HCT116 (cell line): Measurements from ENCODE around the gene TOX2. TPM values are rescaled to one million over a fixed set of nuclear protein-coding genes. Genes with fewer than 3 reads are reported as not detected.

ENCODE experiments used
- ATAC-seq: fragments of 200-7000 bp; cut with Tn5 transposase; 2 replicates; pipeline ENCODE4 v1.9.1; 2020; ENCODE audit warnings: mild to moderate bottlenecking, moderate library complexity
- BruUV-seq: library from RNA; stranded (reverse); fragments of 400-500 nt; replicated peaks from 2 replicates; lab custom pipeline; 2021; lab: Mats Ljungman, UMichigan
- CTCF ChIA-PET: fragments of 300-600 bp; sonication (Branson Sonifier 250); formaldehyde crosslinking; loops from one replicate; lab custom pipeline; 2021; ENCODE audit warnings: antibody characterized with exemption; lab: Charles Lee
- POLR2A ChIA-PET: fragments of 300-600, 350-600 bp; sonication (Branson Sonifier 250); formaldehyde crosslinking; loops from one replicate; lab custom pipeline; 2021; ENCODE audit warnings: antibody characterized with exemption; lab: Charles Lee
- RAD21 ChIA-PET, 2 experiments: fragments of 300-600 bp; sonication (Branson Sonifier 250); formaldehyde crosslinking; loops; one replicate each; lab custom pipeline; 2023; ENCODE audit warnings: low total read pairs in 2 of 2; ENCODE audit not compliant: uncharacterized antibody in 2 of 2, unreplicated experiment in 2 of 2, low non-redundant PET in 1 of 2; lab: Charles Lee
- DNase-seq: peaks from one replicate; pipeline ENCODE4 v3.0.0-alpha.2; 2010; ENCODE audit warnings: low read depth, low spot score
- H2AFZ ChIP-seq: fragments of 200-600 bp; shearing (Covaris generic), sonication (generic); 2 replicates; pipeline ENCODE4 v1.6.1; 2017; ENCODE audit warnings: low read depth, mixed run types, mixed read lengths, antibody characterized with exemption, low read length; ENCODE audit not compliant: poor library complexity, severe bottlenecking
- H3K27ac ChIP-seq: 2 replicates; pipeline ENCODE4 v1.5.1; 2012; ENCODE audit warnings: low read depth, low read length
- H3K27me3 ChIP-seq: fragments of 200-600 bp; sonication (generic); 2 replicates; pipeline ENCODE4 v1.6.1; 2016; ENCODE audit warnings: mixed run types, low read length, mixed read lengths; ENCODE audit not compliant: insufficient read depth
- H3K36me3 ChIP-seq, 2 experiments: fragments of 200-500 bp in 1 of 2; fragments of 200-600 bp in 1 of 2; sonication (Bioruptor generic) in 1 of 2; sonication (generic) in 1 of 2; 2 replicates each; pipeline versions ENCODE4 v1.5.1 to v1.6.1; 2014 to 2016; ENCODE audit warnings: low read length in 2 of 2, inconsistent platforms in 1 of 2, mixed read lengths in 1 of 2, mixed run types in 1 of 2; ENCODE audit not compliant: insufficient read depth in 2 of 2, control insufficient read depth in 1 of 2
- H3K4me1 ChIP-seq, 2 experiments: fragments of 200-600 bp in 1 of 2; sonication (generic) in 1 of 2; 2 replicates each; pipeline versions ENCODE4 v1.5.1 to v1.6.1; 2012 to 2017; ENCODE audit warnings: low read length in 2 of 2, inconsistent platforms in 1 of 2, mild to moderate bottlenecking in 1 of 2, mixed read lengths in 1 of 2, mixed run types in 1 of 2, moderate library complexity in 1 of 2; ENCODE audit not compliant: insufficient read depth in 2 of 2, control insufficient read depth in 1 of 2
- H3K4me2 ChIP-seq: fragments of 200-600 bp; sonication (generic); 2 replicates; pipeline ENCODE4 v1.6.1; 2017; ENCODE audit warnings: mixed run types, low read length, mixed read lengths
- H3K4me3 ChIP-seq, 2 experiments: fragments of 200-600 bp in 1 of 2; sonication (generic) in 1 of 2; replicated peaks in 1 of 2; 2 replicates each; pipeline ENCODE4 v1.5.1; 2011 to 2016; ENCODE audit warnings: low read length in 2 of 2, control low read depth in 1 of 2, low read depth in 1 of 2, mild to moderate bottlenecking in 1 of 2, mixed read lengths in 1 of 2, mixed run types in 1 of 2
- H3K79me2 ChIP-seq: fragments of 200-600 bp; sonication (generic); 2 replicates; pipeline ENCODE4 v1.6.1; 2017; ENCODE audit warnings: mild to moderate bottlenecking, mixed run types, low read length, moderate library complexity, mixed read lengths; ENCODE audit not compliant: insufficient read depth
- H3K9ac ChIP-seq: fragments of 200-600 bp; sonication (generic); 2 replicates; pipeline ENCODE4 v1.6.1; 2016; ENCODE audit warnings: low read length, mixed read lengths
- H3K9me2 ChIP-seq: fragments of 200-600 bp; sonication (generic), shearing (Covaris generic); 2 replicates; pipeline ENCODE4 v1.6.1; 2017; ENCODE audit warnings: mixed run types, mild to moderate bottlenecking, moderate library complexity; ENCODE audit not compliant: insufficient read depth
- H3K9me3 ChIP-seq, 2 experiments: fragments of 200-500 bp in 1 of 2; fragments of 200-600 bp in 1 of 2; sonication (Bioruptor generic) in 1 of 2; sonication (generic) in 1 of 2; 2 replicates each; pipeline ENCODE4 v1.6.1; 2014 to 2017; ENCODE audit warnings: low read length in 2 of 2, mixed read lengths in 2 of 2, inconsistent platforms in 1 of 2, low read depth in 1 of 2, mild to moderate bottlenecking in 1 of 2, mixed run types in 1 of 2, moderate library complexity in 1 of 2; ENCODE audit not compliant: control insufficient read depth in 1 of 2, insufficient read depth in 1 of 2
- H4K20me1 ChIP-seq: fragments of 200-600 bp; sonication (generic), shearing (Covaris generic); 2 replicates; pipeline ENCODE4 v1.6.1; 2017; ENCODE audit warnings: mixed run types, mild to moderate bottlenecking, moderate library complexity; ENCODE audit not compliant: insufficient read depth
- EGR1 ChIP-seq: IDR thresholded peaks from 2 replicates; pipeline ENCODE4 v1.6.1; 2012; ENCODE audit warnings: low read depth
- ELF1 ChIP-seq: IDR thresholded peaks from 2 replicates; pipeline ENCODE4 v1.6.1; 2012; ENCODE audit warnings: low read depth, borderline replicate concordance
- EZH2 ChIP-seq: fragments of 200-600 bp; sonication (generic); IDR thresholded peaks from 2 replicates; pipeline ENCODE4 v1.6.1; 2017; ENCODE audit warnings: antibody characterized with exemption, mixed run types
- EZH2phosphoT487 ChIP-seq: fragments of 200-600 bp; IDR thresholded peaks from 2 replicates; pipeline ENCODE4 v1.6.1; 2018; ENCODE audit warnings: antibody characterized with exemption, borderline replicate concordance
- FOSL1 ChIP-seq: IDR thresholded peaks from 2 replicates; pipeline ENCODE4 v1.6.1; 2012; ENCODE audit warnings: low read depth
- JUND ChIP-seq: IDR thresholded peaks from 2 replicates; pipeline ENCODE4 v1.6.1; 2012
- MAX ChIP-seq: IDR thresholded peaks from 2 replicates; pipeline ENCODE4 v1.6.1; 2012
- POLR2A ChIP-seq: IDR thresholded peaks from 2 replicates; pipeline ENCODE4 v1.7.0; 2011; ENCODE audit warnings: borderline replicate concordance; ENCODE audit not compliant: insufficient read depth, insufficient read length; ENCODE audit errors: extremely low read depth
- POLR2AphosphoS5 ChIP-seq: IDR thresholded peaks from 2 replicates; pipeline ENCODE4 v1.6.1; 2011; ENCODE audit warnings: mild to moderate bottlenecking, low read depth, low read length, moderate library complexity
- REST ChIP-seq: IDR thresholded peaks from 2 replicates; pipeline ENCODE4 v1.6.1; 2012; ENCODE audit warnings: low read depth
- SIN3A ChIP-seq: IDR thresholded peaks from 2 replicates; pipeline ENCODE4 v1.6.1; 2012; ENCODE audit warnings: low read depth
- SP1 ChIP-seq: IDR thresholded peaks from 2 replicates; pipeline ENCODE4 v1.6.1; 2012; ENCODE audit warnings: low read depth
- SRF ChIP-seq: IDR thresholded peaks from 2 replicates; pipeline ENCODE4 v1.6.1; 2012; ENCODE audit warnings: low read depth
- TCF7L2 ChIP-seq: IDR thresholded peaks from 2 replicates; pipeline ENCODE4 v1.7.0; 2011; ENCODE audit warnings: borderline replicate concordance, inconsistent platforms; ENCODE audit not compliant: insufficient read depth, insufficient read length; ENCODE audit errors: extremely low read depth
- ZBTB33 ChIP-seq: IDR thresholded peaks from 2 replicates; pipeline ENCODE4 v1.6.1; 2011; ENCODE audit warnings: mild to moderate bottlenecking, low read length, moderate library complexity; ENCODE audit not compliant: insufficient replicate concordance; ENCODE audit errors: extremely low read depth
- ZFX ChIP-seq: fragments of 450-650 bp; IDR thresholded peaks from 2 replicates; pipeline ENCODE4 v1.6.1; 2017
- intact Hi-C: fragments of 100-400 bp; cut with micrococcal nuclease; formaldehyde crosslinking; loops from 2 replicates; pipeline ENCODE4 v1.10.0; 2022
- total RNA-seq: library from RNA; stranded (reverse); gene quantifications from one replicate; pipeline ENCODE4 v1.2.1, GENCODE V29; 2021; ENCODE audit not compliant: unreplicated experiment

The TOX2 gene
- total RNA-seq, 1 experiment from 2014 or later, result 39.6 TPM

GRCh38 chr20:44080064-44080463 lies 165.4 kb downstream of the TOX2 start:
- DNase-seq (no peak), ATAC-seq (no peak)
- Histone ChIP-seq H3K9ac (no peak overlapping the region), H3K27ac (no peak overlapping the region), H2AFZ (no peak overlapping the region), H4K20me1 (no peaks in the 10 kb centered on the region), H3K27me3 (no peaks in the 10 kb centered on the region), H3K4me2 (no peak overlapping the region), H3K9me2 (no peaks in the 10 kb centered on the region), H3K9me3 (no peaks in the 10 kb centered on the region), H3K4me1 (peaks cover 7 to 19% of the 10 kb centered on the region in 2 experiments), H3K36me3 (no peaks in the 10 kb centered on the region), H3K79me2 (no peaks in the 10 kb centered on the region), H3K4me3 (no peak overlapping the region)
- BruUV-seq, result no TSS peak
- intact Hi-C loops, result loop anchor here (1.0 to 10.0 kb wide), 6 partner anchors 24 to 631 kb away; partner anchors contain the start of gene TOX2
- TF ChIP-seq POLR2AphosphoS5, result no peak
- TF ChIP-seq POLR2A, result no peak
- no peak for TF ChIP-seq MAX
- no peak for TF ChIP-seq EZH2
- no peak for TF ChIP-seq REST
- no peak for TF ChIP-seq EGR1
- TF ChIP-seq FOSL1, result no peak
- TF ChIP-seq EZH2phosphoT487, result no peak
- TF ChIP-seq SRF, result no peak
- no peak for TF ChIP-seq SIN3A
- no peak for TF ChIP-seq ZFX
- no peak for TF ChIP-seq JUND
- TF ChIP-seq SP1, result no peak
- TF ChIP-seq ELF1, result no peak
- TF ChIP-seq TCF7L2, result no peak
- TF ChIP-seq ZBTB33, result no peak
- POLR2A ChIA-PET, result interaction anchor here (0.8 kb wide), 1 partner anchor 166 kb away, joined by 3 read pairs; no protein-coding TSS in a partner anchor
- CTCF ChIA-PET, result interaction anchor here (0.6 to 2.9 kb wide), 13 partner anchors 8 to 631 kb away, joined by 3 to 32 read pairs (median 4); no protein-coding TSS in a partner anchor
- RAD21 ChIA-PET, result interaction anchor here (0.6 to 2.2 kb wide), 7 partner anchors 62 to 631 kb away, joined by 3 to 18 read pairs (median 3); no protein-coding TSS in a partner anchor
